Islet of Langerhans (tissue), 1 donor: ENCODE measurements around the gene MYLK4.

ENCODE experiments used
- FAIRE-seq: peaks from one replicate; lab custom pipeline; 2011; peaks lifted over from hg19 to GRCh38; lab: Jason Lieb, UNC

The MYLK4 gene

DNA sequence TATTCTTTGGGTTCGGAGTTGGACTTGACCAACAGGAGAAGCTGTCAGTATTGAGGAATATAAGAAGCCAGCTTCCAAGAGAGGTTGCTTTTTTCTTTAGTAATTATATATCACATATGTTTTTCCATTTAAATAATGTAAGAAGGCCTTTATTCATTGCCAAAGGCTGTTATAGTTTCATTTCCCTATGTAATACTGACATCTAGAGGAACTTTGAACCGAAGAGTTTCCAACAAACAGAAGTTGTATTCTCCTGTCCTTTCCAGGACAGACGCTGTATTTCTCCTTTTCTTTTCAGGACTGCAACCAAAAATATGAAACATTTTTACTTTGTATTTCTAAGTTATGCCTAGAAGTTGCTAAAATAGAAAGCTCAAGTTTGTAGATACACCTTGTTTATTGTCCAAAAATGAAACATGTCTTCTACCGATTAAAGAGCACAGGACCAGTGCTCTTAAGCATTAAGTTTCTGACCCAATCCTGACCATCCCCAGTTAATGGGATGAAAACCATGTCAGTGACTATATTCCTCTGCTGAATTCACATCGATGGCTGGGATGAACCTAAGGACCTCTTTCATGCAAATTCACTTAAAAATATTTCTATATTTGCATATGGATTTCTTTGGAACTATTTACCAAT, 55.1 kb downstream of the MYLK4 start:
- FAIRE-seq: no peak

- FAIRE-seq: no peak
Measured at GRCh38 chr6:2693231-2693630, 57.5 kb downstream of the MYLK4 start.

DNA sequence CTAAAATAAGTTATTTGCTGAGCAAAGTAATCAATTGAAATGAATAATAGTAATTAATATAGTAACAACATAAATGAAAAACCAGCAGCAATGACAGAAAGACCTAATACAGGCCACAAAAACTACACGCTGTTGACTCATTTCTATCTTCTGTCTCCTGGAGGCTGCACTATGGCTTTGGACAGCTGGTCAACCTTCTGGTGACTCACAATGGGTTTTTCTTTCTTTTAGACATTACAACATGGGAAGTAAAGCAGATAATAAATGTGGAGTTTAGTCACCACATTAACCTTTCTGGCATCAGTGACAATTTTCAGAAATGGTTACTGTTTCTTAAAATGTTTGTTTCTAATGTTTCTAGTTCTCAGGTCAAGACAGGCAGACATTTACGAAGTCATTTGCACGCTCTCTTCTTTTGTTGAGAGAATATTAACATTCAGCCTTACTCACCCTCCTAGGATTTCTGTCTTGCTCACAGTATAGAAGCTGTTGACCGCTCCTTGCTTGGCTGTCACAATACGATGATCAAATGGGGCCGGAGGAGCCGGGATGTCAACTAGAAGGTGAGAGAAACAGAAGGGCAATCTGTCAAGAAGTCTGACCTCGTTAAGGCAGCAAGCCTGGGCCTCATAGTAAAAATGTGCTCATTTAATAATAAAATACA, 62.2 kb downstream of the MYLK4 start:
- no peak for FAIRE-seq

- no peak for FAIRE-seq
Measured at GRCh38 chr6:2687456-2687855, 63.3 kb downstream of the MYLK4 start.

- FAIRE-seq: no peak
Measured at GRCh38 chr6:2686515-2686914, 64.2 kb downstream of the MYLK4 start.

DNA sequence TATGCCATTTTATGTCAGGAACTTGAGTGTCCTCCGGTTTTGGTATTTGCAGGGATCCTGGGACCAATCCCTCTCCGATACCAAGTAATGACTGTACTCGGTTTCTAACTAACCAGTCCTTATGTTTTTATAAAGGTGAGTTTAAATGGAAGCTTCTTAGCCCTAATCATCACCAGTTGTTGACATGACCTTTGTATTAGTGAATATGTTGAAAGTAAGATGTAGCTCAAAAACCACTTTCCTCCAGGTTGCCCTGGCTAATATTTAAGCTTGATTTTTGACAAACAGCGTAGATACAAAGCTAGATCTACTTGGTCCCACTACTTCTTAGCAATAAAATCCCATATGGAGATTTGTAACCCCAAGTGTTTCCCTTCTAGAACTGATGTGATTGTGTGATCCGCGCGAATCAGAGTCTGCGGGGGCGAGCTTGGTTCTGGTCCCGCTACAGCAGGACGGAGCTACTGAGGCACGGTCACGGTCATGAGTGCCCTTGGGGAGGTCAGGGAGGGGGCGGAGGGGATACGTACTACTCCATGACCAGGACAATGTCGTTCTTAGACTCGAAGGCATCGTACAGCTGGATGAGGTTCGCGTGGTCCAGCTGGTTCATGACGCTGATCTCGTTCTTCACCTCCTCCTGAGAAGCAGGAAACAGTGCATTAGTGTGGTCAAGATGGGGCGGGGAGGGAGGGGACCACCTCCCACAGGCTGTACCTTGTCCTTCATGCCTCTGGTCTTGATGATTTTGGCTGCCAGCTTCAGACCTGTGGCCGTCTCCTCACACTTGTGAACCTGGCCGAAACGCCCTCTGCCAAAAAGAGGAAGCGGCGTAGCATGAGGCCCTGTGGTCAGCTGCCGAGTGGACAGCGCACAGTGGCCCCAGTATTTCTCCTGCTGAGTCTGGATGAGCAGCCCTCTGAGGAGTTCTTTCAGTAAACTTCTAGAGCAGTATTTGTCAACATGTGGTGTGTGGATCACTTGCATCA, 65.7 kb downstream of the MYLK4 start:
- no peak for FAIRE-seq

DNA sequence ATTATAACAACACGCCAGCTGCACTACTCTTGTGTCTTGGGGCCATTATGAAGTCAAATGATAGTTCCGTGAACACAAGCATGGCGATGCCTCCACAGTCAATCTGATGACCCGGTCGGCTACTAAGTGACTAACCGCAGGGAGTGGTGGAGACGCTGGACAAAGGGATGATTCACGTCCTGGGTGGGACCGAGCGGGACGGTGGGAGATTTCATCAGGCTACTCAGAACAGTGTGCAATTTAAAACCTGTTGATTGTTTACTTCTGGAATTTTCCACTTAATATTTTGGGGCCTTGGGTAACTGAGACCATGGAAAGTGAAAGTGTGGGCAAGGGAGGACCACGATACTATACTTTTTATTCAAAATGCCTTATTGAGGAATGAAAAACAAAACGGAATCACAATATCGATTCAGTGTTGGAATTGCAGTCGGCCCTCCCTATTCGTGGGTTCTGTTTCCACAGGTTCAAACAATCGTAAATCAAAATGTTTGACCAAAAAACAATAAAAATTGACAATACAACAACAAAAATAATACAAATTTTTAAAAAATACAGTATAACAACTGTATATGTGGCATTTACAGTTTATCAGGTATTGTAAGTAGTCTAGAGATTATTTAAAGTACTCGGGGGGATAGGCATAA, 66.5 kb downstream of the MYLK4 start:
- FAIRE-seq: no peak

- no peak for FAIRE-seq
Measured at GRCh38 chr6:2680264-2680922, 70.3 kb downstream of the MYLK4 start.

DNA sequence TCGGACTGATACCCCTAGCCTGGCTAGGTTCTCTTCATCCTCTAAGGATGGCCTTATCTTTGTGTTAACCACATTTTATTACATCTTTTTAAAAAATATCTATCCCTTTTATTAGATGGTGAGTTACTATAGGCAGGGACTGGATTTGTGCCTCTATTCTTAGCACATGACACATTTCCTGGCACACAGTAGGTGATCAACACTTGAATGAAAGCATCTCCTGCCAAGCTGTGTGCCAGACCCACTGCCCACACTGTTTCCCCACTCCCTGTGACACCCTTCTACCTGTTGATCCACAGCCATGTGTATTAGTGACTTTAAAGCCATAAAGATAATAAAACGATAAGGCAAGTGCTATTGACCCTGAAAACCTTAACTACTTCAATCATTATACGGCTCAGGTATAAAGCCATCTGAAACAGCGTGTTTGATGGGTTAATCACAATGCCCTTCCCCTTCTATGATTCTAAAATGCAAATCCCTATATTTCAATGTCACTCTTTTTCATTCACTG, 73.6 kb downstream of the MYLK4 start:
- no peak for FAIRE-seq

DNA sequence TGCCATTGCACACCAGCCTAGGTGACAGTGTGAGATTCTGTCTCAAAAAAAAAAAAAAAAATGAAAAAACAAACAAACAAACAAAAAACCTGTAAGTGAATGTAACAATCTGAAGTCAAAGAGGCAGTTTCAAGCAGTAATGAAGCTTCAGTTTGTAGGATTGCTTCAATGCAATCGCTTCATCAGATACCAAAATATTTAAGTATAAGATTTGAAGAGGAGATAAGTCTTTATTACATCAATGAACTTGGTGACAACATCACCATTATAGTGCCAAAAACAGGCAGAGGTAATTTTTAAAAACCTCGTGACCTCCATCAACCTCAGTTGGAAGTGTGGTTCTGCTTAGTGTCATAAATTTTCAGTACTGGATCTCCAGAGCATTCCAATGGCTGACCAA, 74.7 kb downstream of the MYLK4 start:
- FAIRE-seq: no peak

DNA sequence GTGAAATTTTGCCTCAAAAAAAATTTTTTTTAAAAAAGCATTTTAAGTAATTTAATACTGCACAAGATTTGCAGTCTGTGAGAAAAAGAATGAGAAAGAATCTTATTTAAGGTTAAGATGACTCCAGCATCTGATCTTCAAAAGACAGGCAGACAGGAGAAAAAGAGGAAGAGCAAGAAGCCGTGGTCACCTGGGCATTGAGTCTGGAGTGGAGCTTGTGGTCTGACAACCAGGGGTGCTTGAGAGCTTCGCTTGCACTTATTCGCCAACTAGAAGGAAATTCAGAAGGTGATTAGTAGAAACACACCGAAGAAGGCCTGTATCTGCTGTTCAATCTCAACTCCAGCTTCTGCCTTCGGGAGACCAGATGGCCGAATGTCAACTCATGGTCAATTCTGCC, 75.9 kb downstream of the MYLK4 start:
- no peak for FAIRE-seq

DNA sequence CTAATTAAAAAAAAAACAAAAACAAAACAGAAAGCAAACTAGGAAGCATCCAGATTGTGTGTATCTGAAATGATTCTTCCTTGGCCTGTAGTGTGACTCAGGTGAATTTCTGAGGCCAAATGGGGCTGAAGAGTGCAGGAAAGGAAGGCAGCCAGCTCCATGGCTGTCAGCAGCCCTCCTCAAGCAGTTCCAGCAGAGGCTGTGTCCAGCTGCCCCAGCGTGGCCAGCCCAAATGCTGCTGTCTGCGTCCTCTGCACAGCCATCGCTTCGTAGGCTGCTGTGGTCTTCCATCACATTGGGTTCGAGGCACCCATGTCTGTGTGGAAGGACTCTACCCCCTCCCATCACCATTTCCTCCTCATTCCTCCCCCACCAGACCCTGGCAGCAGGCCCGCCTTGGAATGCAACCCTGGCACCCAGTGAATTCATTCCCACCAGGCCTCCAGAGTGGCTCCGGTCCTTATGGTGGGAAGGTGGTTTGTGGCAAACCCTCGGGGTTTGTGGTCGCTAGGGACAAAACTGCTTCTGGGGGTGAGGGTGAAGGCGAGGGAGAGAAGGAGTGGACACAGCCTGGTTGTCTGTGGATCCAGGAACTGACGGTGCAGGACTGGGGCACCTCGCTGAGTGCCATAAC, 81.5 kb downstream of the MYLK4 start:
- FAIRE-seq: no peak

DNA sequence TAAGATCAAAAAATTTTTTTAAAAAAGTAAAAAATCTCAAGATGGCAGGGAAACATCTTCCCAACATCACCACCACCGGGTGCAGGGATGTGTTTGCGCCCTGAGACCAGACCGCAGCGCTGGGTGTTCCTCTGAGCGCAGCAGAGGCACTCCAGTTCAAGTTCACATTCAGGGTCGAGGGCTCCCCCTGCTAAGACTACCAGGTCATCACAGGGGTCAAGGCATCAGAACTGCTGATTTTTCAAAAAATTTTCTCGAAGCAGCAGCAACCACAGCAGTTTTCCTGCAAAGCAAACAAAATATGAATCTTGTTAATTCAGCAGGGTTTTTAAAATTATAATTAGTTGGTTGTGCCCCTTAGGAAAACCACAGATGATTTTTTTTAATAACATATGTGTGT, 83.1 kb downstream of the MYLK4 start:
- no peak for FAIRE-seq

- no peak for FAIRE-seq
Measured at GRCh38 chr6:2666906-2667575, 83.7 kb downstream of the MYLK4 start.

GRCh38 chr6:2665146-2666070, 85.3 kb downstream of the MYLK4 start:
- no peak for FAIRE-seq

DNA sequence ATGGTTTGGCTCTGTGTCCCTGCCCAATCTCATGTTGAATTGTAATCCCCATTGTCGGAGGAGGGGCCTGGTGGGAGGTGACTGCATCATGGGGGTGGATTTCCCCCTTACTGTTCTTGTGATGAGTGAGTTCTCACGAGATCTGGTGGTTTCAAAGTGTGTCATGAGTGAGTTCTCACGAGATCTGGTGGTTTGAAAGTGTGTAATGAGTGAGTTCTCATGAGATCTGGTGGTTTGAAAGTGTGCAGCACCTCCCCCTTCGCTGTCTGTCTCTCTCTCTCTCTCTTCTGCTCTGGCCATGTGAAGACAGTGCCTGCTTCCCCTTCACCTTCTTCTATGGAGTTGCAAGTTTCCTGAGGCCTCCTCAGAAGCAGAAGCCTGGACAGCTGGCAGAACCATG, 87.6 kb downstream of the MYLK4 start:
- FAIRE-seq: no peak

GRCh38 chr6:2661651-2662050, 89.1 kb downstream of the MYLK4 start:
- FAIRE-seq: no peak

- FAIRE-seq: no peak
Measured at GRCh38 chr6:2659882-2660281, 90.8 kb downstream of the MYLK4 start.

DNA sequence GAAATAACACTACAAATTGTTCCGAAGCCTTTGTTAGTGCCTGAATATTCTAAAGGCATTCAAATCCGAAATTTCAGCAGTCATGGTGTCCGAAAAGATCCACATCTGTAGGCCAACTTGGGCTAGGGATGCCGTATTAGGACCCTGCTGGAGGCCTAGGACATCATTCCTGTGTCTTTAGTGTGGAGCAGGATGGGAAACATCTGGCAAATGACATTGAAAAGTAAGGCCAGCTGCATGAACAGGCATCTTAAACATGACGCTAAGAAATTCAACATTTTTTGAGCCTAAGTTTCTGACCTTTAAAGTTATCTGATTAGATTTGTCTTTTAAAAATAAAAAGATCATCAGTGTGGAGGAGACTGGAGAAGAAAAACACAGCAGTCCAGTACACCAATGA, 91.3 kb downstream of the MYLK4 start:
- FAIRE-seq: no peak

- FAIRE-seq: no peak
Measured at GRCh38 chr6:2658788-2659187, 91.9 kb downstream of the MYLK4 start.
